Measurements from ENCODE around the gene IFRD2.

The IFRD2 gene

DNA sequence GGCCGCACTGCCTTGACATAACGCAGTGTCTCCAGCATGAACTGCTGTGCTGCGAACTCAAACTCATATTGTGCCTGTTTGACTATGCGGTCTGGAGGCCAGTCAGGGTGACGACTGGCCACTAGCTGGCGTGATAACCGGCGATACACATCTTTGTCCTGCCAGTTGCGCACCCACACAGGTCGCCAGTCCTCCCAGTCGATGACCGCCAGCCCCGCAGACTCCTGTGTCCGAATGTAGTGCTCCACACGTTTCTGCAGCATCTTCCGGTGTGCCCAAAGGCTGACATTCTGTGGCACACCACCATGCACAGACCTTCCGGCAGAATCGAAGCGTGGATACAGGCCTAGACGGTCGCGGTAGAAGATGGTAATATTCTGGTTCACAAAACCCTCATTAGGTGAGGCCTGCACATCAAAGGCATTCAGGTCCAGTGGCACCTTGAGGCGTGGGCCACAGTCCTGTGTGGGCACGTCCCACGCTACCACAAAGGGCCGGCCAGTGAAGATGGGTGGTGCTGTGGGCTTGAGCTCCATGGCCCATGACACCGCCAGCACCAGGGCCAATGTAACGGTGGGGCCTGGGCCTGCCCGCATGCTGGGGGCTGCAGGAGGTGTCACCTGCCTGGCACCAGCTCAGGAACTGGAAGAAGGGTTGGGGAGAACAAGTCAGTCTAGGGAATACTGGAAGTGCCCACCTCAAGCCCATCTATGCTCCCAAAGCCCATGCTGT, 27.8 kb upstream of the IFRD2 start:
- DNase-seq (ENCODE audit: extremely low read depth, low read depth), result no peak

DNA sequence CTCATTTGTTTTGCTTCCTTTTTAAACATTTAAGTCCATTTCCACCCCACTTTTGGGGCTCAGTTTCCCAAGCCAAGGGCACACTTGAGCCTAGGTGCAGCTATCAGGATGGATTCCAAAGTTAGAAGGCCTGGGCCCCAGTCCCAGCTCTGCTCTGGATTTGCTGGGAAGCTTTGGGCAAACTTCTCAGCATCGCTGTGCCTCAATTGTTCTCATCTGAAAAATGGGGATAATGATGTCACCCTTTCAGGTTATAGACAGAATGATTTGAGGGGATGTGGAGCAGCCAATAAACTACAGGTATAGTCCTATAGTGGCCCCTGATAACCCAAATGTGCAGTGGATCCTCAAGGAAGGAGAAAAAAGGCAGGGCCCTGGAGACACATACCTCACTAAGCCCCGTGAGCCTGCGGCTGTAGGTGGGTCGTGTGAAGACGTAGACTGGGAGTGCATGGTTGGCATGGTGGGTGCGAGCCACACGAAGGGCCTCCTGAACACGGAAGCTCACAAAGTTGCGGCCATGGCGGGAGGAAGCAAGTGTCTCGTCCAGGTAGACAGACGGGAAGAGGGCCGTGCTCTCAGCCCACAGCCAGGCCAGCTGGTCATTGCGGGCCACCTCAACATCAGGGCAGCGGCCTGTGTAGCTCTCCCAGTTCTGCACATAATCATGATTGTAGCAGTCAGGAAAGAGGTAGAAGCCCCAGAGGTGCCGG, 27.1 kb upstream of the IFRD2 start:
- no peak for DNase-seq (ENCODE audit: extremely low read depth, low read depth)

More for the DNA sequence above, 27.8 kb upstream of the IFRD2 start:
- TF ChIP-seq, protein P1, sequence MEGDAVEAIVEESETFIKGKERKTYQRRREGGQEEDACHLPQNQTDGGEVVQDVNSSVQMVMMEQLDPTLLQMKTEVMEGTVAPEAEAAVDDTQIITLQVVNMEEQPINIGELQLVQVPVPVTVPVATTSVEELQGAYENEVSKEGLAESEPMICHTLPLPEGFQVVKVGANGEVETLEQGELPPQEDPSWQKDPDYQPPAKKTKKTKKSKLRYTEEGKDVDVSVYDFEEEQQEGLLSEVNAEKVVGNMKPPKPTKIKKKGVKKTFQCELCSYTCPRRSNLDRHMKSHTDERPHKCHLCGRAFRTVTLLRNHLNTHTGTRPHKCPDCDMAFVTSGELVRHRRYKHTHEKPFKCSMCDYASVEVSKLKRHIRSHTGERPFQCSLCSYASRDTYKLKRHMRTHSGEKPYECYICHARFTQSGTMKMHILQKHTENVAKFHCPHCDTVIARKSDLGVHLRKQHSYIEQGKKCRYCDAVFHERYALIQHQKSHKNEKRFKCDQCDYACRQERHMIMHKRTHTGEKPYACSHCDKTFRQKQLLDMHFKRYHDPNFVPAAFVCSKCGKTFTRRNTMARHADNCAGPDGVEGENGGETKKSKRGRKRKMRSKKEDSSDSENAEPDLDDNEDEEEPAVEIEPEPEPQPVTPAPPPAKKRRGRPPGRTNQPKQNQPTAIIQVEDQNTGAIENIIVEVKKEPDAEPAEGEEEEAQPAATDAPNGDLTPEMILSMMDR (IDR thresholded peaks at IDR 0.05; ENCODE audit: low read depth, low read length), result no peak

DNA sequence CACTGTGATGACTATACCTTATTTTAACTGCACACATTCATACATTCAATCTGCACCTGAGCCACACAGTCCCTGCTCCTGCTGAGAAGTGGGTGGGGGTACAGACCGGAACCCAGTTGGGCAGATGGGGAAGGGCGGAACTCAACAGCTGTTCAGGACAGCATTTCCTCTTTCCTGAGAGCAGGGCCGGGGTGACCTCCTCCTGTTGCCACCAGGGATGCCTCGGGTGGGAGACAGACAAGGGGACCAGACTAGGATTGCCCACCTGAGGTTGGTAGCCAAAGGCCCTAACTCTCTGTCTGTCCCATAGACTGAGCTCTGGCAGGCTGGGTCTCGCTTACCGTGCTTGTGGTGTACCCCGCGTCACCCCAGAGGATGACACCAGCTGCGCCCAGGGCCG, 26.4 kb upstream of the IFRD2 start:
- DNase-seq (ENCODE audit: extremely low read depth, low read depth), result no peak
- TF ChIP-seq, protein P1 (IDR thresholded peaks at IDR 0.05; ENCODE audit: low read depth, low read length), result no peak

More for the DNA sequence above, 27.1 kb upstream of the IFRD2 start:
- TF ChIP-seq, protein P1 (IDR thresholded peaks at IDR 0.05; ENCODE audit: low read depth, low read length), result no peak

DNA sequence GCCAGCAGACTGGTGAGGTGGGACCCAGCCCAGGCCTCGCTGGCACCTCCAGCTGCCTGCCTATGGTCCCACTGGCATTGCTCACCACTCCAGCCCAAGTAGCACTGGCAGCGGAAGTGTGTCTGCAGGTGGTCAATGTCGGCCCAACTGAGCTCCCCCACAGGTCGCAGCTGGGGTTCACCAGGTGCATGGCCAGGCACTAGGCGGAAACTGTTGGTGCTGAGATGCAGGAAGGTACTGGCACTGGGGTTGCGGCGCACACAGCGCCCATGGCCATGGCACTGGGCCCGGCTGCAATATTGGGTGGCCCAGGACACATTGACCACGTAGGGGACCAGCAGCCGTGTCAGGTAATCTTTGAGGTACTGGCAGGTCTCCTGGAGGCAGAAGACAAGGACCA, 25.9 kb upstream of the IFRD2 start:
- TF ChIP-seq, protein P1 (IDR thresholded peaks at IDR 0.05; ENCODE audit: low read depth, low read length), result no peak
- no peak for DNase-seq (ENCODE audit: extremely low read depth, low read depth)

DNA sequence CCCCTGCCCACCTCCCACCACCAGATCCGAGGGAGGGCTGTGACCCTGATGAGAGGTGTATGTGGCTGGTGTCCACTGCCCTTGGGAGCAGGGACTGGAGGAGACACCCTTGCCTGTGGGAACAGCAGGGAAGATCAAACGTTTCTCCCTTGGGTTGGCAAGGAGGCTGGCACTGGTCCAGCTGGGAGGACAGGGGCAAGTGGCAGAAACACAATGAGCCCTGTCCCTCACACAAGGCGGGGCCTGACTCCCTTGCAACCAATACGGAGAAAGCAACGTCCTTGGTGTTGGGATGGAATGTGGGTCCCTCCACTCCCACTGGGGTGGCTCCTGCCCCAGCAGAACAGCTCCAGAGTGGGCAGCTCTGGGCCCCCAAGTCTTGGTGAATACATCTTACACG, 25.1 kb upstream of the IFRD2 start:
- DNase-seq (ENCODE audit: extremely low read depth, low read depth), result no peak
- TF ChIP-seq, protein P1 (IDR thresholded peaks at IDR 0.05; ENCODE audit: low read depth, low read length), result no peak

DNA sequence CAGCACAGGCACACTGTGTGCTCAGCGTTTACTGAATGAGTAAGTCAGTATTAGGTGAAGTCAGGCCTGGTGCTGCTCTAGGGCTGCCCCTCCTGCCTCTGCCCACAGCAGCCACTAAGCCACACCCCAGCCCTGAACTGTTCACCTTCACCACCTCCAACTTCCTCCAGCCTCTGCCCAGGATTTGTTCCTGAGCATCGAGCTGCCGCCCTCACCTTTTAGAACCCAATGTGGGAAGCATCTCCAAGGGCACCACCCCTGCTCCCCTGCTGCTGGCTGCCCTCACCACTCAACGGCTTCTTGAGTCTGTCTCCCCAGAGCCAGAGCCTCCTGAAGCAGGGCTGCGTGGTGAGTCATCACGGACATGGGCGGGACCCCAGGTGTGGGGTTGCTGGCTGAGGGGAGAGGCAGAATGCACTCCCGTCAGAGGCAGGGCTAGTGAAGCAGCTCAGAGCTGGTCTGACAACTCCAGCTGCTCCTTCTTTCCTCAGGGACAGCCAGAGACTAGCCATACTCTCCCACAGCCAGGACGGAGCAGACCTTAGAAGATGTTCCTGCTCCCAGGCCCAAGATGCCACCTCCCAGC, 24.5 kb upstream of the IFRD2 start:
- DNase-seq (ENCODE audit: extremely low read depth, low read depth), result no peak
- TF ChIP-seq, protein P1 (IDR thresholded peaks at IDR 0.05; ENCODE audit: low read depth, low read length), result no peak

DNA sequence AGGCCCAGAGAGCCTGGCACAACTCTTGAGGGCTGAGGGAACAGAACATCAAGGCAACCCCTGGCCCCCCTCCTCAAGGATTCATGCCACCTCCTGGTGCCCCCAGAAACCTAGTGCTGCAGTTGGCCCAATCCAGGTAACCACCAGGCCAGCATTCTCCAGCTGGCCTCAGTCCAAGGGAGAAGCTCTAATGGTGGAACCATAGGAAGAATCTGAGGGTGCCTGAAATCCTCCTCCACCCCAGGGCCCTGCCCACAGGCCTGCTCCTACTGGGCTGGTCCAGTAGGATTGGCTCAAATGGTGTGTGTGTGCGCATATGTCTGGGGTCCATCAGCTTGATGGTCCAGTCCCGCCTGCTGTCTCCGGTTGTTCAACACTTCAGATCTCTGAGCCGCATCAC, 22.6 kb upstream of the IFRD2 start:
- TF ChIP-seq, protein P1 (IDR thresholded peaks at IDR 0.05; ENCODE audit: low read depth, low read length), result no peak
- no peak for DNase-seq (ENCODE audit: extremely low read depth, low read depth)

Measured in AG09319 (cell line).